HCT116 (cell line): ENCODE results near the gene GPR171. TPM values are rescaled to one million over a fixed set of nuclear protein-coding genes. Genes with fewer than 3 reads are reported as not detected.

ENCODE experiments used
- ATAC-seq: fragments of 200-7000 bp; cut with Tn5 transposase; 2 replicates; pipeline ENCODE4 v1.9.1; 2020; ENCODE audit warnings: mild to moderate bottlenecking, moderate library complexity
- BruUV-seq: library from RNA; stranded (reverse); fragments of 400-500 nt; replicated peaks from 2 replicates; lab custom pipeline; 2021; lab: Mats Ljungman, UMichigan
- CTCF ChIA-PET: fragments of 300-600 bp; sonication (Branson Sonifier 250); formaldehyde crosslinking; loops from one replicate; lab custom pipeline; 2021; ENCODE audit warnings: antibody characterized with exemption; lab: Charles Lee
- POLR2A ChIA-PET: fragments of 300-600, 350-600 bp; sonication (Branson Sonifier 250); formaldehyde crosslinking; loops from one replicate; lab custom pipeline; 2021; ENCODE audit warnings: antibody characterized with exemption; lab: Charles Lee
- RAD21 ChIA-PET, 2 experiments: fragments of 300-600 bp; sonication (Branson Sonifier 250); formaldehyde crosslinking; loops; one replicate each; lab custom pipeline; 2023; ENCODE audit warnings: low total read pairs in 2 of 2; ENCODE audit not compliant: uncharacterized antibody in 2 of 2, unreplicated experiment in 2 of 2, low non-redundant PET in 1 of 2; lab: Charles Lee
- DNase-seq: peaks from one replicate; pipeline ENCODE4 v3.0.0-alpha.2; 2010; ENCODE audit warnings: low read depth, low spot score
- H2AFZ ChIP-seq: fragments of 200-600 bp; shearing (Covaris generic), sonication (generic); 2 replicates; pipeline ENCODE4 v1.6.1; 2017; ENCODE audit warnings: low read depth, mixed run types, mixed read lengths, antibody characterized with exemption, low read length; ENCODE audit not compliant: poor library complexity, severe bottlenecking
- H3K27ac ChIP-seq: 2 replicates; pipeline ENCODE4 v1.5.1; 2012; ENCODE audit warnings: low read depth, low read length
- H3K27me3 ChIP-seq: fragments of 200-600 bp; sonication (generic); 2 replicates; pipeline ENCODE4 v1.6.1; 2016; ENCODE audit warnings: mixed run types, low read length, mixed read lengths; ENCODE audit not compliant: insufficient read depth
- H3K36me3 ChIP-seq, 2 experiments: fragments of 200-500 bp in 1 of 2; fragments of 200-600 bp in 1 of 2; sonication (Bioruptor generic) in 1 of 2; sonication (generic) in 1 of 2; 2 replicates each; pipeline versions ENCODE4 v1.5.1 to v1.6.1; 2014 to 2016; ENCODE audit warnings: low read length in 2 of 2, inconsistent platforms in 1 of 2, mixed read lengths in 1 of 2, mixed run types in 1 of 2; ENCODE audit not compliant: insufficient read depth in 2 of 2, control insufficient read depth in 1 of 2
- H3K4me1 ChIP-seq, 2 experiments: fragments of 200-600 bp in 1 of 2; sonication (generic) in 1 of 2; 2 replicates each; pipeline versions ENCODE4 v1.5.1 to v1.6.1; 2012 to 2017; ENCODE audit warnings: low read length in 2 of 2, inconsistent platforms in 1 of 2, mild to moderate bottlenecking in 1 of 2, mixed read lengths in 1 of 2, mixed run types in 1 of 2, moderate library complexity in 1 of 2; ENCODE audit not compliant: insufficient read depth in 2 of 2, control insufficient read depth in 1 of 2
- H3K4me2 ChIP-seq: fragments of 200-600 bp; sonication (generic); 2 replicates; pipeline ENCODE4 v1.6.1; 2017; ENCODE audit warnings: mixed run types, low read length, mixed read lengths
- H3K4me3 ChIP-seq, 2 experiments: fragments of 200-600 bp in 1 of 2; sonication (generic) in 1 of 2; replicated peaks in 1 of 2; 2 replicates each; pipeline ENCODE4 v1.5.1; 2011 to 2016; ENCODE audit warnings: low read length in 2 of 2, control low read depth in 1 of 2, low read depth in 1 of 2, mild to moderate bottlenecking in 1 of 2, mixed read lengths in 1 of 2, mixed run types in 1 of 2
- H3K79me2 ChIP-seq: fragments of 200-600 bp; sonication (generic); 2 replicates; pipeline ENCODE4 v1.6.1; 2017; ENCODE audit warnings: mild to moderate bottlenecking, mixed run types, low read length, moderate library complexity, mixed read lengths; ENCODE audit not compliant: insufficient read depth
- H3K9ac ChIP-seq: fragments of 200-600 bp; sonication (generic); 2 replicates; pipeline ENCODE4 v1.6.1; 2016; ENCODE audit warnings: low read length, mixed read lengths
- H3K9me2 ChIP-seq: fragments of 200-600 bp; sonication (generic), shearing (Covaris generic); 2 replicates; pipeline ENCODE4 v1.6.1; 2017; ENCODE audit warnings: mixed run types, mild to moderate bottlenecking, moderate library complexity; ENCODE audit not compliant: insufficient read depth
- H3K9me3 ChIP-seq, 2 experiments: fragments of 200-500 bp in 1 of 2; fragments of 200-600 bp in 1 of 2; sonication (Bioruptor generic) in 1 of 2; sonication (generic) in 1 of 2; 2 replicates each; pipeline ENCODE4 v1.6.1; 2014 to 2017; ENCODE audit warnings: low read length in 2 of 2, mixed read lengths in 2 of 2, inconsistent platforms in 1 of 2, low read depth in 1 of 2, mild to moderate bottlenecking in 1 of 2, mixed run types in 1 of 2, moderate library complexity in 1 of 2; ENCODE audit not compliant: control insufficient read depth in 1 of 2, insufficient read depth in 1 of 2
- H4K20me1 ChIP-seq: fragments of 200-600 bp; sonication (generic), shearing (Covaris generic); 2 replicates; pipeline ENCODE4 v1.6.1; 2017; ENCODE audit warnings: mixed run types, mild to moderate bottlenecking, moderate library complexity; ENCODE audit not compliant: insufficient read depth
- ATF3 ChIP-seq: IDR thresholded peaks from 2 replicates; pipeline ENCODE4 v1.6.1; 2012
- CEBPB ChIP-seq: IDR thresholded peaks from 2 replicates; pipeline ENCODE4 v1.6.1; 2012; ENCODE audit warnings: low read depth
- CTCF ChIP-seq, 3 experiments: fragments of 200-600 bp in 1 of 3; sonication (generic) in 1 of 3; IDR thresholded peaks in 2 of 3; conservative IDR thresholded peaks in 1 of 3; 2 replicates each; pipeline ENCODE4 v1.5.1; 2012 to 2017; ENCODE audit warnings: low read depth in 2 of 3, low read length in 2 of 3, antibody characterized with exemption in 1 of 3, borderline replicate concordance in 1 of 3, control low read depth in 1 of 3, mild to moderate bottlenecking in 1 of 3, mixed read lengths in 1 of 3, mixed run types in 1 of 3, moderate library complexity in 1 of 3; ENCODE audit not compliant: insufficient read depth in 1 of 3
- EGR1 ChIP-seq: IDR thresholded peaks from 2 replicates; pipeline ENCODE4 v1.6.1; 2012; ENCODE audit warnings: low read depth
- ELF1 ChIP-seq: IDR thresholded peaks from 2 replicates; pipeline ENCODE4 v1.6.1; 2012; ENCODE audit warnings: low read depth, borderline replicate concordance
- EZH2phosphoT487 ChIP-seq: fragments of 200-600 bp; IDR thresholded peaks from 2 replicates; pipeline ENCODE4 v1.6.1; 2018; ENCODE audit warnings: antibody characterized with exemption, borderline replicate concordance
- FOSL1 ChIP-seq: IDR thresholded peaks from 2 replicates; pipeline ENCODE4 v1.6.1; 2012; ENCODE audit warnings: low read depth
- JUND ChIP-seq: IDR thresholded peaks from 2 replicates; pipeline ENCODE4 v1.6.1; 2012
- MAX ChIP-seq: IDR thresholded peaks from 2 replicates; pipeline ENCODE4 v1.6.1; 2012
- POLR2A ChIP-seq: IDR thresholded peaks from 2 replicates; pipeline ENCODE4 v1.7.0; 2011; ENCODE audit warnings: borderline replicate concordance; ENCODE audit not compliant: insufficient read depth, insufficient read length; ENCODE audit errors: extremely low read depth
- POLR2AphosphoS5 ChIP-seq: IDR thresholded peaks from 2 replicates; pipeline ENCODE4 v1.6.1; 2011; ENCODE audit warnings: mild to moderate bottlenecking, low read depth, low read length, moderate library complexity
- RAD21 ChIP-seq: IDR thresholded peaks from 2 replicates; pipeline ENCODE4 v1.6.1; 2012; ENCODE audit warnings: low read depth, mild to moderate bottlenecking
- REST ChIP-seq: IDR thresholded peaks from 2 replicates; pipeline ENCODE4 v1.6.1; 2012; ENCODE audit warnings: low read depth
- SP1 ChIP-seq: IDR thresholded peaks from 2 replicates; pipeline ENCODE4 v1.6.1; 2012; ENCODE audit warnings: low read depth
- SRF ChIP-seq: IDR thresholded peaks from 2 replicates; pipeline ENCODE4 v1.6.1; 2012; ENCODE audit warnings: low read depth
- TCF7L2 ChIP-seq: IDR thresholded peaks from 2 replicates; pipeline ENCODE4 v1.7.0; 2011; ENCODE audit warnings: borderline replicate concordance, inconsistent platforms; ENCODE audit not compliant: insufficient read depth, insufficient read length; ENCODE audit errors: extremely low read depth
- YY1 ChIP-seq: IDR thresholded peaks from 2 replicates; pipeline ENCODE4 v1.6.1; 2011; ENCODE audit warnings: low read length, low read depth, moderate library complexity, mild to moderate bottlenecking; ENCODE audit not compliant: insufficient replicate concordance; ENCODE audit errors: extremely low read depth
- ZBTB33 ChIP-seq: IDR thresholded peaks from 2 replicates; pipeline ENCODE4 v1.6.1; 2011; ENCODE audit warnings: mild to moderate bottlenecking, low read length, moderate library complexity; ENCODE audit not compliant: insufficient replicate concordance; ENCODE audit errors: extremely low read depth
- ZFX ChIP-seq: fragments of 450-650 bp; IDR thresholded peaks from 2 replicates; pipeline ENCODE4 v1.6.1; 2017
- ZNF274 ChIP-seq: fragments of 200-500 bp; sonication (Bioruptor generic); IDR thresholded peaks from 2 replicates; pipeline ENCODE4 v1.6.1; 2014; ENCODE audit warnings: mild to moderate bottlenecking, low read depth, low read length, inconsistent platforms
- intact Hi-C: fragments of 100-400 bp; cut with micrococcal nuclease; formaldehyde crosslinking; loops from 2 replicates; pipeline ENCODE4 v1.10.0; 2022
- total RNA-seq: library from RNA; stranded (reverse); gene quantifications from one replicate; pipeline ENCODE4 v1.2.1, GENCODE V29; 2021; ENCODE audit not compliant: unreplicated experiment

Gene GPR171
- total RNA-seq, 1 experiment from 2014 or later: not detected

GRCh38 chr3:151183265-151183671, 19.7 kb downstream of the GPR171 start:
- Histone ChIP-seq H2AFZ (no peak overlapping the region), H3K9me3 (no peaks in the 10 kb centered on the region), H3K27ac (no peak overlapping the region), H3K4me3 (no peak overlapping the region), H3K9me2 (no peaks in the 10 kb centered on the region), H3K9ac (no peak overlapping the region), H4K20me1 (no peaks in the 10 kb centered on the region), H3K36me3 (no peaks in the 10 kb centered on the region), H3K79me2 (no peaks in the 10 kb centered on the region), H3K27me3 (no peaks in the 10 kb centered on the region), H3K4me1 (peaks cover 0 to 2% of the 10 kb centered on the region in 2 experiments; a peak in 1 of 4 replicates), H3K4me2 (no peak overlapping the region)
- BruUV-seq: no TSS peak
- POLR2A ChIA-PET: no interaction called here
- TF ChIP-seq CEBPB (no peak), MAX (no peak), JUND (no peak), ZBTB33 (no peak), EZH2phosphoT487 (no peak), EGR1 (no peak), YY1 (no peak), POLR2AphosphoS5 (no peak), ATF3 (no peak), POLR2A (no peak), REST (no peak), ZNF274 (no peak), ZFX (no peak), SP1 (no peak), RAD21 (no peak), TCF7L2 (no peak), SRF (no peak), ELF1 (no peak), FOSL1 (no peak), CTCF (IDR thresholded peaks at IDR 0.05 in 2 of 3, conservative IDR thresholded peaks at IDR 0.05 in 1 of 3; ENCODE audit: borderline replicate concordance in 1 of 3, insufficient read depth in 1 of 3, low read depth in 2 of 3, low read length in 2 of 3) (no peak)
- intact Hi-C loops: no loop called here
- no peak for DNase-seq
- ATAC-seq: no peak
- CTCF ChIA-PET: no interaction called here
- RAD21 ChIA-PET: no interaction called here
